Activated B cell treated with CpG ODN at 0.5 μM for 24 hours (primary cell): ENCODE results near the gene TCF25. TPM values are rescaled to one million over a fixed set of nuclear protein-coding genes. Genes with fewer than 3 reads are reported as not detected.

ENCODE experiments used
- ATAC-seq: fragments of 200-7000 bp; cut with Tn5 transposase; one replicate; pipeline ENCODE4 v1.10.0; 2021; ENCODE audit warnings: low read depth, mild to moderate bottlenecking, moderate library complexity
- CTCF ChIA-PET: fragments of 350-600 bp; sonication (Branson Sonifier 250); formaldehyde crosslinking; loops from one replicate; lab custom pipeline; 2021; ENCODE audit warnings: antibody characterized with exemption; lab: Charles Lee
- POLR2A ChIA-PET: fragments of 350-600 bp; sonication (Branson Sonifier 250); formaldehyde crosslinking; loops from one replicate; lab custom pipeline; 2021; ENCODE audit warnings: antibody characterized with exemption; lab: Charles Lee
- DNase-seq: peaks from one replicate; pipeline ENCODE4 v3.0.0; 2022
- H3K27ac Mint-ChIP-seq: one replicate; pipeline ENCODE4 v1.8.0; 2020; ENCODE audit warnings: mixed read lengths
- H3K27me3 Mint-ChIP-seq: one replicate; pipeline ENCODE4 v1.8.0; 2021; ENCODE audit warnings: mixed read lengths
- H3K36me3 Mint-ChIP-seq: one replicate; pipeline ENCODE4 v1.8.0; 2021; ENCODE audit warnings: low read depth, mixed read lengths
- H3K4me1 Mint-ChIP-seq: one replicate; pipeline ENCODE4 v1.8.0; 2021; ENCODE audit warnings: mixed read lengths
- H3K4me3 Mint-ChIP-seq: one replicate; pipeline ENCODE4 v1.8.0; 2020; ENCODE audit warnings: mild to moderate bottlenecking, mixed read lengths
- H3K9me3 Mint-ChIP-seq: one replicate; pipeline ENCODE4 v1.8.0; 2020; ENCODE audit warnings: mixed read lengths
- intact Hi-C: fragments of 100-400 bp; cut with micrococcal nuclease; formaldehyde crosslinking; loops from one replicate; pipeline ENCODE4 v1.15.1; 2024
- total RNA-seq: library from RNA; stranded (reverse); gene quantifications from 2 replicates; pipeline ENCODE4 v1.2.3, GENCODE V29; 2022
- TF ChIP-seq, protein P1 (sequence below): fragments of 200-600 bp; IDR thresholded peaks from one replicate; pipeline ENCODE4 v1.8.0; 2022; ENCODE audit warnings: antibody characterized with exemption, mild to moderate bottlenecking

The TCF25 gene
- total RNA-seq, 1 donor from 2014 or later = 273 TPM

DNA sequence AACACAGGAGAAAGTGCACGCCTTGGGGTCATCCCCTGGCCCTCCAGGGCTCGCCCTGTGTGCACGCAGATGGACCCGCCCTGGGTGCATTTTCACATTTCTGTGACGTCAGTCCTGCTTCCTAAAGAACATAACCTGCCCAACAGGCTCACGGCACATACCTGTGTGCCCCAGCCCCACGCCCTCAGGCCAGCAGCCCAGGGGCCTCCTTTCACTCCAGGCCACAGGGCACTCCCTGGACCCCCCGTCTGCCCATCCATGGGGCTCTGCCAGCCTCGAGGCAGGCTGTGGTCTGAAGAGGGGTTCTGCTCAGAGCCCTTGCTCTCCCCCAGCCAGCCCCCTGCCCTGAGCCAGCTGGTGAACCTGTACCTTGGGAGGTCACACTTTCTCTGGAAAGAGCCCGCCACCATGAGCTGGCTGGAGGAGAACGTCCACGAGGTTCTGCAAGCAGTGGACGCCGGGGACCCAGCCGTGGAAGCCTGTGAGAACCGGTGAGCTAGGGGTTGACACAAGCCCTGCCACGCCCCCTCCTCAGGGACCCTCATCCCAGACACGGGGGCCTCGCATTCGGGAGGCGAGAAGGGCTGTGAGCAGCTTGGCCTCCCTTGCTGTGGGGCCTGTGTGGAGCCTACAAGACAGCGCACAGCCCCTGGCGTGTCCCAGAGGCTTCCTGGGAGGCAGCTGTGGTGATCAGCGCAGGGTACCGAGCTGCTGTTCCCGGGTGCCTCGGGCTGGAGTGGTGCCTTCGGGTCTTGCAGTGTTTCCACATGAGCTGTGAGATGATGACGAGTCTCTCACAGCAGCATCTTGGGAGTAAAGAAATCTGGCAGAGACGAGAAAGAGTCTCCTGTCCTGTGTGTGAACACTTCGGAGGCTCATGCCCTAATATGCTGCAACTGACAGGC is 31.5 kb downstream of the TCF25 start:
- H3K9me3 Mint-ChIP-seq = no peaks in the 10 kb centered on the region
- ChIA-PET CTCF (no interaction called here), POLR2A (no interaction called here)
- no peak for ATAC-seq
- no peak overlapping the region for H3K27ac Mint-ChIP-seq
- no peak for DNase-seq
- peaks cover 57% of the 10 kb centered on the region for H3K36me3 Mint-ChIP-seq
- H3K4me3 Mint-ChIP-seq = no peak overlapping the region
- intact Hi-C loops = loop anchor here (2.0 kb wide), 1 partner anchor 24 kb away; no protein-coding TSS in a partner anchor
- peaks cover 3% of the 10 kb centered on the region for H3K4me1 Mint-ChIP-seq
- TF ChIP-seq, protein P1, sequence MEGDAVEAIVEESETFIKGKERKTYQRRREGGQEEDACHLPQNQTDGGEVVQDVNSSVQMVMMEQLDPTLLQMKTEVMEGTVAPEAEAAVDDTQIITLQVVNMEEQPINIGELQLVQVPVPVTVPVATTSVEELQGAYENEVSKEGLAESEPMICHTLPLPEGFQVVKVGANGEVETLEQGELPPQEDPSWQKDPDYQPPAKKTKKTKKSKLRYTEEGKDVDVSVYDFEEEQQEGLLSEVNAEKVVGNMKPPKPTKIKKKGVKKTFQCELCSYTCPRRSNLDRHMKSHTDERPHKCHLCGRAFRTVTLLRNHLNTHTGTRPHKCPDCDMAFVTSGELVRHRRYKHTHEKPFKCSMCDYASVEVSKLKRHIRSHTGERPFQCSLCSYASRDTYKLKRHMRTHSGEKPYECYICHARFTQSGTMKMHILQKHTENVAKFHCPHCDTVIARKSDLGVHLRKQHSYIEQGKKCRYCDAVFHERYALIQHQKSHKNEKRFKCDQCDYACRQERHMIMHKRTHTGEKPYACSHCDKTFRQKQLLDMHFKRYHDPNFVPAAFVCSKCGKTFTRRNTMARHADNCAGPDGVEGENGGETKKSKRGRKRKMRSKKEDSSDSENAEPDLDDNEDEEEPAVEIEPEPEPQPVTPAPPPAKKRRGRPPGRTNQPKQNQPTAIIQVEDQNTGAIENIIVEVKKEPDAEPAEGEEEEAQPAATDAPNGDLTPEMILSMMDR = no peak
- no peaks in the 10 kb centered on the region for H3K27me3 Mint-ChIP-seq

DNA sequence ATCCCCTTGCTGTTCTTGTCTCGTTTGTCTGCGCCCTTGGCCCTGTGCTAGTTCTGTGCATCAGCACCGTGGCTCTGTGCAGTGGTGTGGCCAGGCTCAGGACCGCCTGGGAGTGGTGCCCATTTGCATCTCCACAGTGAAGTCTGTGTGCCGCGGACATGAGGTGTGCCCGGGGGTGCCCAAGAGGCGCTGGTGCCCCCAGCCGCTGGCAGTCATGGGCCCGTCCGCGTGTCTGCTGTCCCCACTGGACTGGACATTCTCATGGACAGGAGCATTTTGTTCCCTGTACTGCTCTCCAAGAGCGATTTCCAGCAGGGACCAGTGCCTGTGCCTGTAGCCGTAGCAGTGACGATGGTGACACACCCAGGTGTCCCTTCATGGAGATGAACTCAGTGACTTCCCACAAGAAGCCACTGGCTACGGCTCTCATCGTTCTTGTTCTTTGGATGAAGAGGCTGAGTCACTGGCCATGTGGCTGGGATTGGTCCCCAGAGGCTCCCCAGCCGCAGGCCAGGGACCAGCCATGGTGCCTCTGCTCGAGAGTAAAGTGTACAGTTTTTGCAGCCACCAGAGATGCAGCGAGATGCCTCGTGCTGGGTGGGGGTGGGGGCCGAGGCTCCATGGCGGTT is 32.2 kb downstream of the TCF25 start:
- no peak overlapping the region for H3K27ac Mint-ChIP-seq
- TF ChIP-seq, protein P1 = no peak
- ChIA-PET POLR2A (no interaction called here), CTCF (no interaction called here)
- peaks cover 57% of the 10 kb centered on the region for H3K36me3 Mint-ChIP-seq
- no peaks in the 10 kb centered on the region for H3K9me3 Mint-ChIP-seq
- no peak overlapping the region for H3K4me3 Mint-ChIP-seq
- peaks cover 5% of the 10 kb centered on the region for H3K4me1 Mint-ChIP-seq
- intact Hi-C loops = loop anchor here (2.0 kb wide), 1 partner anchor 25 kb away; no protein-coding TSS in a partner anchor
- no peaks in the 10 kb centered on the region for H3K27me3 Mint-ChIP-seq
- DNase-seq (no peak), ATAC-seq (no peak)

DNA sequence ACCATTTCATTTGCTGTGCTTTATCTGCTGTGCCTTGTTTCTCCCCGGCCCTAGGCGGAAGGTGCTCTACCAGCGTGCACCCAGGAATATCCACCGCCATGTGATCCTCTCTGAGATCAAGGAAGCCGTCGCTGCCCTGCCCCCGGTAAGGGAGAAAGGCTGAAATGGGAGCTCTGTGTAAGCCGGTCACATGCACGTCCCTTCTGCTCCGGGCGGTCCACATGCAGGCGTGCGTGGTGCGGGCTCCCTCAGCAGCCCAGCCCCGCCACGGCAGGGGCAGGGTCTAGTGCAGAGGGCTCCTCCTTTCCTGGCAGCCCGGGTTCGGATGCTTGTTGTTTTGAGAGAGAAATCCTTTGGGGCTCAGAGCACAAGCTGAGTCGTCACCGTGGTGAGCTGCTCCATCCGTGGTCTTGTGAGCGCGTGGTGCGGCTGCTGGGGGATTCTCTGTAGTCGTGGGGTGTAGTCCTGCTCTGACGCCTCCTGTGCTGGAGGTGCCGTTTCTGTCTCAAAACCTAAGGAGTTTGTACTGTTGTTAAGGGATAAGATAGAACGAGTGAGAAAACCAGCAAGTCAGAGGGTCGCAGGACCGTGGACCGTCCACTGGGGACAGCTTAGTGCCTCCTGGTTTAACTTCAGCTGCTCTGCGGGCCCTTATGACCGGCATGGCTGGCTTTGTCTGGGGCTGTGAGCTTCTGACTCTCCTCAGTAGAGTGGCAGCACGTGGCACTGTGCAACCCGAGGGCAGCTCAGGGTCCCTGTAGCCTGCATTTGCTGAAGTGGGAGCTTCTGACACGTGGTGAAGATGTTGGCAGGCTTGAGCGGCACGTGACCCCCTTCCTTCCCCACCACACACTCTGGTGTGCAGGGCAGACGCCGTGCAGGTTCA is 33.0 kb downstream of the TCF25 start:
- Mint-ChIP-seq H3K27me3 (no peaks in the 10 kb centered on the region), H3K9me3 (no peaks in the 10 kb centered on the region), H3K27ac (no peak overlapping the region), H3K4me3 (no peak overlapping the region), H3K36me3 (peaks cover 57% of the 10 kb centered on the region), H3K4me1 (peaks cover 5% of the 10 kb centered on the region)
- ATAC-seq (no peak), DNase-seq (no peak)
- intact Hi-C loops = no loop called here
- CTCF ChIA-PET = no interaction called here
- POLR2A ChIA-PET = interaction anchor here (0.6 kb wide), 1 partner anchor 33 kb away, joined by 3 read pairs; the partner anchor contains the start of gene TCF25
- TF ChIP-seq, protein P1 = no peak

DNA sequence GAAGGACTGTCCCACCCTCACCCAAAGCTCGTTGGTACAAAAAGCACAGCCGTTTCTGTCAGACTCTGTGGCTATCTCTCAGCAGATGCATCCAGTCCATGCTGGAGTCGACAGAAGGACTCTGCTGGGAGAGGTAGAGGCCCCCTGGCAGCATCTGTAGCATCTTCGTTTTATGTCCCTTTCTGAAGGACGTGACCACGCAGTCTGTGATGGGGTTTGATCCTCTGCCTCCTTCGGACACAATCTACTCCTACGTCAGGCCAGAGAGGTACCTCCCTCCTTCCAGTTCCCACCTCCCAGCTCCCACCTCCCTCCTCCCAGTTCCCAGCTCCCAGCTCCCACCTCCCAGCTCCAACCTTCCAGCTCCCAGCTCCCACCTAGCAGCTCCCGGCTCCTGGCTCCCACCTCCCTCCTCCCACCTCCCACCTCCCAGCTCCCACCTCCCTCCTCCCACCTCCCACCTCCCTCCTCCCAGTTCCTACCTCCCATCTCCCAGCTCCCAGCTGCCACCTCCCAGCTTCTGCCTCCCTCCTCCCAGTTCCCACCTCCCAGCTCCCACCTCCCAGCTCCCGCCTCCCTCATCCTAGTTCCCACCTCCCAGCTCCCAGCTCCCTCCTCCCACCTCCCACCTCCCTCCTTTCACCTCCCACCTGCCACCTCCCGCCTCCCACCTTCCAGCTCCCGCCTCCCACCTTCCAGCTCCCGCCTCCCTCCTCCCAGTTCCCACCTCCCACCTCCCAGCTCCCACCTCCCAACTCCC is 33.8 kb downstream of the TCF25 start:
- TF ChIP-seq, protein P1 = no peak
- POLR2A ChIA-PET = interaction anchor here (0.6 to 1.1 kb wide), 5 partner anchors 10 to 75 kb away, joined by 3 to 6 read pairs (median 4); partner anchors contain the start of gene TCF25
- Mint-ChIP-seq H3K4me1 (peaks cover 5% of the 10 kb centered on the region), H3K36me3 (peaks cover 66% of the 10 kb centered on the region), H3K4me3 (no peak overlapping the region), H3K27me3 (no peaks in the 10 kb centered on the region), H3K27ac (no peak overlapping the region), H3K9me3 (no peaks in the 10 kb centered on the region)
- ATAC-seq = no peak
- no peak for DNase-seq
- CTCF ChIA-PET = interaction anchor here (0.7 kb wide), 1 partner anchor 201 kb away, joined by 3 read pairs; no protein-coding TSS in a partner anchor
- intact Hi-C loops = no loop called here
